Mucosa of descending colon (tissue), 3 donors: ENCODE results near the gene ERBB4. TPM values are rescaled to one million over a fixed set of nuclear protein-coding genes. Genes with fewer than 3 reads are reported as not detected.

ENCODE experiments used
- ATAC-seq: fragments of 200-7000 bp; cut with Tn5 transposase; one replicate; pipeline ENCODE4 v1.9.1; 2020; ENCODE audit warnings: mild to moderate bottlenecking, moderate library complexity
- DNase-seq, 3 donors: peaks; one replicate each; pipeline ENCODE4 v3.0.0-alpha.2; 2020
- H3K36me3 ChIP-seq: fragments of 200-600 bp; one replicate; pipeline ENCODE4 v1.8.0; 2021; ENCODE audit warnings: low read depth, mild to moderate bottlenecking
- H3K4me1 ChIP-seq: fragments of 200-600 bp; one replicate; pipeline ENCODE4 v1.8.0; 2021; ENCODE audit warnings: low read depth, mild to moderate bottlenecking
- H3K4me3 ChIP-seq: fragments of 200-600 bp; one replicate; pipeline ENCODE4 v1.8.0; 2021; ENCODE audit warnings: mild to moderate bottlenecking
- H3K9me3 ChIP-seq: fragments of 200-600 bp; one replicate; pipeline ENCODE4 v1.8.0; 2021; ENCODE audit warnings: mild to moderate bottlenecking
- intact Hi-C, 2 donors: fragments of 100-400 bp; cut with DNase I in 1 of 2; cut with micrococcal nuclease in 1 of 2; formaldehyde crosslinking; loops; one replicate each; pipeline versions ENCODE4 v1.11.0 to v1.11.1; 2022; cut with DNase I, micrococcal nuclease
- total RNA-seq, 3 donors: library from RNA; stranded (reverse); fragmentation: NEBNext Ultra II Directional in 2 of 3; extraction: Animal tissue kit (Norgen Biotek cat#: 25700) in 2 of 3; gene quantifications; one replicate each; pipeline versions ENCODE4 v1.2.1 to v1.2.4, GENCODE V29; 2021 to 2023
- TF ChIP-seq, protein P1 (sequence below): fragments of 200-600 bp; IDR thresholded peaks from one replicate; pipeline ENCODE4 v1.8.0; 2022; ENCODE audit warnings: antibody characterized with exemption, mild to moderate bottlenecking
- donor health status: DM: no; HTN: no; CAD: no; lungs with moderate emphysema.
- donor health status: DM: no; HTN: no; CAD: no.
- donor health status: DM: no; HTN: yes; CAD: no.

The ERBB4 gene
- total RNA-seq, 3 donors from 2014 or later = 0.05 to 0.25 TPM; not detected in 1

DNA sequence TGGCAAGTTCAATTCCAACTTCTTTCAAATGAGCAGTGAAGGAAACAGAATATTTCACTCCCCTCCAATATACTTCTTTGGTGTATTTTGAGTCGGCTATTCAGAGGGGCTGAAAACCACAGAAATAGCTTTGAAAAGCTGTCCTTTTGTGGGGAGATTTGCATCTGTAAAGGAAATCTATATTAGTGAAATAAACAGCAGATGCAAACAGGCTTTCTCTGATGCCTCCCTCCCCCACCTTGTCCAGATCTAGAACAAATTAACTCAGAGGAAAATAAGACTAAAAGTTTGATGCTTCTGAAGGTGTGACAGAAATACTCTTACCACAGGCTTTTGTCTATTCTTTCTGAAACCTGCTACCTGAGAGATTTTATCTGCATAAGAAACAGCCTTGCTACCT is 1173.7 kb downstream of the ERBB4 start:
- DNase-seq = no peak
- Histone ChIP-seq H3K9me3 (no peaks in the 10 kb centered on the region), H3K4me3 (no peak overlapping the region), H3K36me3 (no peaks in the 10 kb centered on the region), H3K4me1 (no peaks in the 10 kb centered on the region)
- TF ChIP-seq, protein P1, sequence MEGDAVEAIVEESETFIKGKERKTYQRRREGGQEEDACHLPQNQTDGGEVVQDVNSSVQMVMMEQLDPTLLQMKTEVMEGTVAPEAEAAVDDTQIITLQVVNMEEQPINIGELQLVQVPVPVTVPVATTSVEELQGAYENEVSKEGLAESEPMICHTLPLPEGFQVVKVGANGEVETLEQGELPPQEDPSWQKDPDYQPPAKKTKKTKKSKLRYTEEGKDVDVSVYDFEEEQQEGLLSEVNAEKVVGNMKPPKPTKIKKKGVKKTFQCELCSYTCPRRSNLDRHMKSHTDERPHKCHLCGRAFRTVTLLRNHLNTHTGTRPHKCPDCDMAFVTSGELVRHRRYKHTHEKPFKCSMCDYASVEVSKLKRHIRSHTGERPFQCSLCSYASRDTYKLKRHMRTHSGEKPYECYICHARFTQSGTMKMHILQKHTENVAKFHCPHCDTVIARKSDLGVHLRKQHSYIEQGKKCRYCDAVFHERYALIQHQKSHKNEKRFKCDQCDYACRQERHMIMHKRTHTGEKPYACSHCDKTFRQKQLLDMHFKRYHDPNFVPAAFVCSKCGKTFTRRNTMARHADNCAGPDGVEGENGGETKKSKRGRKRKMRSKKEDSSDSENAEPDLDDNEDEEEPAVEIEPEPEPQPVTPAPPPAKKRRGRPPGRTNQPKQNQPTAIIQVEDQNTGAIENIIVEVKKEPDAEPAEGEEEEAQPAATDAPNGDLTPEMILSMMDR = no peak
- intact Hi-C loops = no loop called here
- ATAC-seq = no peak

DNA sequence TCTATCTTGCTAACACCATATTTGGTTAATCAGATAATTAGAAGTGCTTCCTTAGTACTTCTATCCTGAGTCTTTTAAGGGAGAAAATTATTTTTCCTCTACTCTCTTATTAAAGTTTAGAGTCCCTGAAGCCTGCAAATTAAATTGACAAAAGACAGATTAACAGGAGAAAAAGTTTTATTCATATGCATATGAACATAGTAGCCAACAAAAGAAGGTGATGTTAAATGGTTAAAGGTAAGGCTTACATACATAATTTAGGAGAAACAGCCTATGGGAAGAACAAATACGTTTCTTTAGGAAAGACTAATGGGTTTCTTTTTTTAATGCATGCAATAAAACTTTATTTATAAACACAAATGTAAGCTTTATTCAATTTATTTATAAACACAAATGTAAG is 1177.2 kb downstream of the ERBB4 start:
- Histone ChIP-seq H3K4me1 (no peaks in the 10 kb centered on the region), H3K4me3 (no peak overlapping the region), H3K9me3 (no peaks in the 10 kb centered on the region), H3K36me3 (no peaks in the 10 kb centered on the region)
- DNase-seq = no peak
- no peak for ATAC-seq
- intact Hi-C loops = no loop called here
- TF ChIP-seq, protein P1 = no peak

DNA sequence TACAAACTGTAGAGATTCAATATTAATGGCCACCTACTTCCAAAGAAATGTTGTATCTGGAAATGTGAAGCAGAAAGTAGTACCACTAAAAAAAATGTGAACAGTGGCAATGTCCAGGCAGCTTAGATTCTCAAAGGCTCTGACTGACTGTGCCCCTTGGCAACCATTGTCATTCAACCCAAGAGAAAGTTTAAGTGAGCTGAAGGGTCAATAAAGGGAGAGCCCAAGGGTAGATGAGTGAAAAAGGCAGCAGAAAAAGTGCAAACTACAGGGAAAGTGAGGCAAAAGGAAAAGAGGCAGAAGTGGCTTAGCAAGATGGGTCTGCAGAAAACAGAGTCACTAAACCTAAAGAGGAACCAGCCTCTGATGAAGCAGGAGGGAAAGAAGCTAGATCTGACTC is 1179.3 kb downstream of the ERBB4 start:
- no peaks in the 10 kb centered on the region for H3K9me3 ChIP-seq
- intact Hi-C loops = no loop called here
- H3K4me3 ChIP-seq = no peak overlapping the region
- DNase-seq = no peak
- H3K4me1 ChIP-seq = no peaks in the 10 kb centered on the region
- H3K36me3 ChIP-seq = no peaks in the 10 kb centered on the region
- TF ChIP-seq, protein P1 = no peak
- no peak for ATAC-seq

DNA sequence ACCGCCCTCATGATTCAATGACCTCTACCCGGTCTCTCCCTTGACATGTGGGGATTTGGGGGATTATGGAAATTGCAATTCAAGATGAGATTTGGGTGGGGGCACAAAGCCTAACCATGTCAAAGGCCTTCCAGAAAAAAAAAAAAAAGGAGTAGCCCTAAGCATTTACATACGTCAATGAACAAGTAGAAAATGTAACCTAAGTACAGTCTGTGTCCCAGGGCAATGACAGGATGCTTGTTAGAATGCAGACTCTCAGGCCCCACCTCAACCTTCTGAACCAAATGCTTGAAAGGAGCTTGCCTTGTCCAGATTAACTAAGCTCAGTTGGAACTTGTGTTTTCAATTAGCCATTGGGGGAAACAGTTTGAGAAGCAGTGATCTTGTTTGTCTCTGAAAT is 1180.1 kb downstream of the ERBB4 start:
- no peaks in the 10 kb centered on the region for H3K36me3 ChIP-seq
- ATAC-seq (no peak), DNase-seq (no peak)
- H3K9me3 ChIP-seq = no peaks in the 10 kb centered on the region
- no peak overlapping the region for H3K4me3 ChIP-seq
- intact Hi-C loops = no loop called here
- H3K4me1 ChIP-seq = no peaks in the 10 kb centered on the region
- TF ChIP-seq, protein P1 = no peak

DNA sequence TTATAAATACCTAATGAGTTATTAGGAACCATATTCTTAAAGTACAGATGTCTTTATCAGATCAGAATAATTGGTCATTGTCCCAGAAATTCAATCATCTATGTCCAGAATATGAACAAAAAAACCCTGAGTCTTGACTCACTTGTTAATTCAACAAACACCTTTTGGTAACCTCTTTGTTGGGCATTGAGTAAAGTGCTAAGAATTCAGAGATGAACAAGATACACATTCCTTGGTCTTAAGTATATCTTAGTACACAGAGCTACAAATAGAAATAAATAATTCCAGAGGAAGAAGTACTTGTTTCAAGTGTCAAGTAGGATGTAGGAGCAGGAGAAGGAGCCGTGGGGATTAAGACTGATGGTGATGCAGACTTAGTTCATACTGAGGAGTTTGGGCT is 1184.1 kb downstream of the ERBB4 start:
- Histone ChIP-seq H3K4me3 (no peak overlapping the region), H3K9me3 (no peaks in the 10 kb centered on the region), H3K36me3 (no peaks in the 10 kb centered on the region), H3K4me1 (no peaks in the 10 kb centered on the region)
- ATAC-seq (no peak), DNase-seq (no peak)
- TF ChIP-seq, protein P1 = no peak
- intact Hi-C loops = no loop called here

DNA sequence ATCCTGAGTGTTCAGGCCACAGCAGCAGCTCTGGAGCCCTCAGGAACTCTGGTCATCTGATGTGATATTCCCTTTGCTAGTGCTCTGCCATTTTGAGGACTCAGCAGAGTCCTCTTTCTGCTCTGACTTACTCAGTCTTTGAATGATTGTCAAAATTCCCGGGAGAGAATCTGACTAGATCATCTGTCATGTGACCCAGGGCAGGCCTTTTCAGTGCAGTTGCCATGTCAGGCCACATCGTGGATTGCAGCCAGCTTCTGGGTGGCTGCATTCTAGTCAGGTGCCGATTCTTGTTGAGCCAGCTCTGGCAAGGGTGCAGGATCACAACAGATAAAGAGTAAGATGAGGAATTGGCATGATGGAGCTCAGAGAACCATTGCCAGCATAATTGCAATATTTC is 1186.6 kb downstream of the ERBB4 start:
- intact Hi-C loops = no loop called here
- no peak for ATAC-seq

More for the DNA sequence above, 1186.6 kb downstream of the ERBB4 start:
- H3K4me3 ChIP-seq = no peak overlapping the region
- TF ChIP-seq, protein P1 = no peak
- H3K4me1 ChIP-seq = no peaks in the 10 kb centered on the region
- DNase-seq = no peak
- no peaks in the 10 kb centered on the region for H3K9me3 ChIP-seq
- H3K36me3 ChIP-seq = no peaks in the 10 kb centered on the region
